K562 (cell line): ENCODE data around the gene RXRA. TPM values are rescaled to one million over a fixed set of nuclear protein-coding genes. Genes with fewer than 3 reads are reported as not detected.

Experiments used
- ATAC-seq: fragments of 200-7000 bp; cut with Tn5 transposase; 3 replicates; pipeline ENCODE4 v1.9.1; 2020; ENCODE audit warnings: moderate library complexity
- BruUV-seq: library from RNA; stranded (reverse); fragments of 400-500 nt; replicated peaks from 2 replicates; lab custom pipeline; 2021; lab: Mats Ljungman, UMichigan
- CTCF ChIA-PET: fragments of 300-600 bp; formaldehyde crosslinking; extraction: SDS; loops from one replicate; lab custom pipeline; 2021; ENCODE audit warnings: low intra/inter-chr PET ratio; lab: Yijun Ruan, JAX
- POLR2A ChIA-PET: fragments of 300-600, 350-650 bp; sonication (Branson Sonifier 250); formaldehyde crosslinking; extraction: SDS; loops from one replicate; lab custom pipeline; 2021; ENCODE audit warnings: antibody characterized with exemption, inconsistent platforms; lab: Yijun Ruan, JAX
- DNase-seq, 4 experiments: peaks; one replicate each; pipeline versions ENCODE4 v3.0.0 to v3.0.0-alpha.2; 2011 to 2018; ENCODE audit warnings: low spot score in 3 of 4, mixed read lengths in 3 of 4; ENCODE audit errors: extremely low read depth in 1 of 4
- FAIRE-seq: peaks from 2 replicates; lab custom pipeline; 2011; peaks lifted over from hg19 to GRCh38; lab: Jason Lieb, UNC
- H2AFZ ChIP-seq: 2 replicates; pipeline ENCODE4 v1.6.0; 2011; ENCODE audit warnings: low read depth, low read length, control low read depth, inconsistent platforms
- H3K27ac ChIP-seq: fragments of 200-600 bp; 3 replicates; pipeline ENCODE4 v1.8.0; 2011; ENCODE audit warnings: low read depth, mild to moderate bottlenecking, control low read depth, inconsistent platforms, low read length, moderate library complexity, mixed read lengths; ENCODE audit errors: extremely low read depth
- H3K27me3 ChIP-seq, 2 experiments: fragments of 300-600 bp in 1 of 2; 2 replicates in 1 of 2; 3 replicates in 1 of 2; pipeline versions ENCODE4 v1.6.0 to v1.8.0; 2011; ENCODE audit warnings: inconsistent platforms in 2 of 2, low read length in 2 of 2, mild to moderate bottlenecking in 1 of 2, mixed read lengths in 1 of 2, moderate library complexity in 1 of 2; ENCODE audit not compliant: control insufficient read depth in 2 of 2, insufficient read depth in 2 of 2
- H3K36me3 ChIP-seq: fragments of 300-600 bp; 3 replicates; pipeline ENCODE4 v1.8.0; 2011; ENCODE audit warnings: mild to moderate bottlenecking, low read length, inconsistent platforms; ENCODE audit not compliant: control insufficient read depth, insufficient read depth
- H3K4me1 ChIP-seq, 2 experiments: fragments of 200-600 bp in 1 of 2; replicated peaks in 1 of 2; 2 replicates in 1 of 2; 3 replicates in 1 of 2; pipeline versions ENCODE4 v1.5.1 to v1.8.0; 2011; ENCODE audit warnings: inconsistent platforms in 2 of 2, low read length in 2 of 2, mild to moderate bottlenecking in 1 of 2, mixed read lengths in 1 of 2, moderate library complexity in 1 of 2; ENCODE audit not compliant: control insufficient read depth in 2 of 2, insufficient read depth in 2 of 2
- H3K4me2 ChIP-seq: 2 replicates; pipeline ENCODE4 v1.6.1; 2011; ENCODE audit warnings: low read length, control low read depth, inconsistent platforms, mixed read lengths; ENCODE audit not compliant: insufficient read depth
- H3K4me3 ChIP-seq: fragments of 200-600 bp; sonication (generic), shearing (Covaris generic); 2 replicates; pipeline ENCODE4 v1.5.1; 2016; ENCODE audit warnings: control low read depth, inconsistent platforms
- H3K79me2 ChIP-seq: fragments of 200-600 bp; 3 replicates; pipeline ENCODE4 v1.8.0; 2011; ENCODE audit warnings: low read length, inconsistent platforms; ENCODE audit not compliant: control insufficient read depth, insufficient read depth
- H3K9ac ChIP-seq, 2 experiments: 2 replicates each; pipeline versions ENCODE4 v1.6.0 to v1.6.1; 2011; ENCODE audit warnings: low read depth in 2 of 2, low read length in 2 of 2, control low read depth in 1 of 2, inconsistent platforms in 1 of 2, mild to moderate bottlenecking in 1 of 2, mixed read lengths in 1 of 2; ENCODE audit not compliant: insufficient read depth in 1 of 2
- H3K9me1 ChIP-seq: one replicate; pipeline ENCODE4 v1.6.0; 2011; ENCODE audit warnings: inconsistent platforms, mild to moderate bottlenecking, low read length, moderate library complexity; ENCODE audit not compliant: control insufficient read depth, insufficient read depth
- H3K9me3 ChIP-seq: replicated peaks from 2 replicates; pipeline ENCODE4 v1.5.1; 2011; ENCODE audit warnings: low read depth, low read length, inconsistent platforms; ENCODE audit not compliant: control insufficient read depth, insufficient read depth
- H4K20me1 ChIP-seq: replicated peaks from 2 replicates; pipeline ENCODE4 v1.6.1; 2011; ENCODE audit warnings: low read length, inconsistent platforms, mixed read lengths; ENCODE audit not compliant: control insufficient read depth, insufficient read depth
- CBX3 ChIP-seq, 2 experiments: IDR thresholded peaks; 1 replicate in 1 of 2; 2 replicates in 1 of 2; pipeline ENCODE4 v1.6.1; 2012; ENCODE audit warnings: inconsistent platforms in 2 of 2, low read length in 2 of 2, borderline replicate concordance in 1 of 2, control low read depth in 1 of 2
- CBX5 ChIP-seq: IDR thresholded peaks from 2 replicates; pipeline ENCODE4 v1.6.1; 2014; ENCODE audit warnings: low read depth, borderline replicate concordance
- E2F3 ChIP-seq: fragments of 250-450 bp; sonication (Bioruptor Pico); IDR thresholded peaks from 2 replicates; pipeline ENCODE4 v1.4.0; 2020; ENCODE audit warnings: mild to moderate bottlenecking
- MAFG ChIP-seq: fragments of 450-650 bp; conservative IDR thresholded peaks from 2 replicates; pipeline ENCODE4 v1.6.1; 2016; ENCODE audit warnings: missing genetic modification characterization, missing compliant biosample characterization
- MED1 ChIP-seq: sonication (generic); formaldehyde crosslinking; IDR thresholded peaks from 2 replicates; pipeline ENCODE4 v1.8.1; 2023; ENCODE audit warnings: missing genetic modification reagents, borderline replicate concordance
- NR3C1 ChIP-seq: sonication (generic); formaldehyde crosslinking; IDR thresholded peaks from 2 replicates; pipeline ENCODE4 v1.8.1; 2022; ENCODE audit warnings: missing genetic modification reagents
- RBFOX2 ChIP-seq: fragments of 200-400 bp; formaldehyde crosslinking; IDR thresholded peaks from 2 replicates; pipeline ENCODE4 v1.6.1; 2017; ENCODE audit warnings: low read depth, mild to moderate bottlenecking, low read length, moderate library complexity
- RFX5 ChIP-seq: IDR thresholded peaks from 2 replicates; pipeline ENCODE4 v1.6.1; 2011; ENCODE audit warnings: low read depth, mild to moderate bottlenecking, improper control_type of control experiment, low read length
- RUNX1 ChIP-seq: sonication (generic); IDR thresholded peaks from 2 replicates; pipeline ENCODE4 v1.6.1; 2016; ENCODE audit warnings: antibody characterized with exemption, low read depth
- TAF1 ChIP-seq: IDR thresholded peaks from 2 replicates; pipeline ENCODE4 v1.6.1; 2011; ENCODE audit warnings: mild to moderate bottlenecking, low read length, moderate library complexity; ENCODE audit not compliant: insufficient read depth, control insufficient read depth, severe bottlenecking; ENCODE audit errors: extremely low read depth
- TRIM28 ChIP-seq: fragments of 450-650 bp; IDR thresholded peaks from 2 replicates; pipeline ENCODE4 v1.6.1; 2017
- USF2 ChIP-seq: sonication (generic); formaldehyde crosslinking; IDR thresholded peaks from 2 replicates; pipeline ENCODE4 v1.5.0; 2020; ENCODE audit warnings: missing genetic modification reagents
- ZNF699 ChIP-seq: fragments of 250-450 bp; sonication (Bioruptor Pico); IDR thresholded peaks from 2 replicates; pipeline ENCODE4 v1.8.0; 2021; ENCODE audit warnings: mild to moderate bottlenecking, moderate library complexity; ENCODE audit not compliant: insufficient replicate concordance
- ZNF764 ChIP-seq: fragments of 250-450 bp; sonication (Bioruptor Pico); IDR thresholded peaks from 2 replicates; pipeline ENCODE4 v1.4.0; 2020; ENCODE audit warnings: low read depth, mild to moderate bottlenecking, moderate library complexity
- WGBS: fragments of 100-300 bp; shearing (Covaris generic); methylation state at CpG from one replicate; pipeline ENCODE4 v1.1.6; 2016; ENCODE audit warnings: low coverage, mixed read lengths; ENCODE audit not compliant: insufficient coverage; ENCODE audit errors: missing lambda C conversion rate; 5-methylcytosine and 5-hydroxymethylcytosine counted together
- in situ Hi-C: fragments of 300-500 bp; cut with MboI; formaldehyde crosslinking; loops from 4 replicates; pipeline ENCODE4 v1.15.0; 2018; ENCODE audit warnings: inconsistent platforms, mixed read lengths
- intact Hi-C: fragments of 100-400 bp; cut with micrococcal nuclease; formaldehyde crosslinking; loops from 2 replicates; pipeline ENCODE4 v1.14.2; 2022
- polyA plus RNA-seq, 8 experiments: library from polyadenylated mRNA; depleted of rRNA in 4 of 8; stranded (reverse) in 5 of 8; unstranded in 3 of 8; fragments of >200 nt; fragmentation: Nextera tagmentation in 2 of 8; fragmentation: Illumina TruSeq in 1 of 8; extraction: Ambion mirVana in 2 of 8; extraction: Trizol in 1 of 8; gene quantifications; 2 replicates each; pipeline versions ENCODE4 v1.2.1 to v1.2.3, GENCODE V29; 2011 to 2014; ENCODE audit warnings: inconsistent platforms in 1 of 8, missing spikeins in 1 of 8
- total RNA-seq, 7 experiments: library from RNA; depleted of rRNA in 6 of 7; stranded (reverse); fragments of >200 nt in 6 of 7; fragmentation: Illumina TruSeq in 2 of 7; extraction: Trizol in 2 of 7; gene quantifications; 2 replicates each; pipeline versions ENCODE4 v1.2.1 to v1.2.3, GENCODE V29; 2011 to 2021; ENCODE audit warnings: low replicate concordance in 1 of 7
- TF ChIP-seq, protein P1 (sequence below), 3 experiments: IDR thresholded peaks in 2 of 3; conservative IDR thresholded peaks in 1 of 3; 2 replicates each; pipeline ENCODE4 v1.5.1; 2011 to 2012; ENCODE audit warnings: low read length in 3 of 3, mild to moderate bottlenecking in 3 of 3, control low read depth in 2 of 3, improper control_type of control experiment in 1 of 3, inconsistent platforms in 1 of 3, low read depth in 1 of 3, mixed read lengths in 1 of 3, moderate library complexity in 1 of 3; ENCODE audit not compliant: insufficient read depth in 2 of 3
- TF ChIP-seq, protein P2 (sequence below): fragments of 450-650 bp; IDR thresholded peaks from 2 replicates; pipeline ENCODE4 v1.6.1; 2018; ENCODE audit warnings: mild to moderate bottlenecking, low read depth; ENCODE audit not compliant: partially characterized antibody
- TF ChIP-seq, protein P3 (sequence below): sonication (generic); formaldehyde crosslinking; IDR thresholded peaks from 2 replicates; pipeline ENCODE4 v1.9.0; 2022; ENCODE audit warnings: mild to moderate bottlenecking, missing genetic modification reagents

Gene RXRA
- total and polyA plus RNA-seq, 9 of the 15 experiments (the other 6 are each of a cell fraction or from before 2014, with no cell fraction given) = 0.35 to 23.6 (median 4.6) TPM

- Histone ChIP-seq H3K27ac (no peak overlapping the region), H3K79me2 (peaks cover 3% of the 10 kb centered on the region; the same call in 1 of the 3 replicates), H3K9ac (no peak overlapping the region), H3K9me1 (peaks cover 9% of the 10 kb centered on the region), H3K9me3 (peaks cover 7% of the 10 kb centered on the region), H3K4me2 (no peak overlapping the region), H3K27me3 (no peaks in the 10 kb centered on the region), H3K36me3 (no peaks in the 10 kb centered on the region), H2AFZ (no peak overlapping the region), H3K4me1 (peaks cover 5 to 54% of the 10 kb centered on the region in 2 experiments; a peak in 4 of 5 replicates), H3K4me3 (no peak overlapping the region), H4K20me1 (peaks cover 13% of the 10 kb centered on the region; the same call in 1 of the 2 replicates)
- intact Hi-C loops (no loop called here), in situ Hi-C loops (no loop called here)
- 94% methylated on average over 2 of the region's 2 CpGs for WGBS
- POLR2A ChIA-PET = interaction anchor here (0.6 to 1.6 kb wide), 2 partner anchors 15 to 71 kb away, joined by 3 read pairs; no protein-coding TSS in a partner anchor
- FAIRE-seq (peak; percentile 89), DNase-seq (peak; percentile 45 to 57 (median 52)), ATAC-seq (peak; percentile 42; the same call in 1 of the 3 replicates)
- CTCF ChIA-PET = no interaction called here
- no TSS peak for BruUV-seq
- TF ChIP-seq, protein P1, sequence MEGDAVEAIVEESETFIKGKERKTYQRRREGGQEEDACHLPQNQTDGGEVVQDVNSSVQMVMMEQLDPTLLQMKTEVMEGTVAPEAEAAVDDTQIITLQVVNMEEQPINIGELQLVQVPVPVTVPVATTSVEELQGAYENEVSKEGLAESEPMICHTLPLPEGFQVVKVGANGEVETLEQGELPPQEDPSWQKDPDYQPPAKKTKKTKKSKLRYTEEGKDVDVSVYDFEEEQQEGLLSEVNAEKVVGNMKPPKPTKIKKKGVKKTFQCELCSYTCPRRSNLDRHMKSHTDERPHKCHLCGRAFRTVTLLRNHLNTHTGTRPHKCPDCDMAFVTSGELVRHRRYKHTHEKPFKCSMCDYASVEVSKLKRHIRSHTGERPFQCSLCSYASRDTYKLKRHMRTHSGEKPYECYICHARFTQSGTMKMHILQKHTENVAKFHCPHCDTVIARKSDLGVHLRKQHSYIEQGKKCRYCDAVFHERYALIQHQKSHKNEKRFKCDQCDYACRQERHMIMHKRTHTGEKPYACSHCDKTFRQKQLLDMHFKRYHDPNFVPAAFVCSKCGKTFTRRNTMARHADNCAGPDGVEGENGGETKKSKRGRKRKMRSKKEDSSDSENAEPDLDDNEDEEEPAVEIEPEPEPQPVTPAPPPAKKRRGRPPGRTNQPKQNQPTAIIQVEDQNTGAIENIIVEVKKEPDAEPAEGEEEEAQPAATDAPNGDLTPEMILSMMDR (IDR thresholded peaks at IDR 0.05 in 2 of 3, conservative IDR thresholded peaks at IDR 0.05 in 1 of 3; ENCODE audit: insufficient read depth in 2 of 3, low read depth in 1 of 3, low read length in 3 of 3) = peak; percentile 44 to 76 (median 60); a peak in 5 of 6 replicates
- TF ChIP-seq E2F3 (CRISPR knock-in tag) (no peak), CBX5 (peak; percentile 81), MAFG (no peak), RUNX1 (no peak), TAF1 (no peak), RFX5 (no peak), USF2 (CRISPR knock-in tag) (no peak), ZNF764 (CRISPR knock-in tag) (peak; percentile 99), NR3C1 (no peak), TRIM28 (peak; percentile 81; the same call in 1 of the 2 replicates), MED1 (CRISPR knock-in tag) (no peak), RBFOX2 (no peak), ZNF699 (CRISPR knock-in tag) (no peak), CBX3 (IDR thresholded peaks at IDR 0.05; ENCODE audit: borderline replicate concordance in 1 of 2, low read length in 2 of 2) (peak in 1 of 2 experiments; percentile 95; a peak in 1 of 3 replicates)
- TF ChIP-seq, protein P2, sequence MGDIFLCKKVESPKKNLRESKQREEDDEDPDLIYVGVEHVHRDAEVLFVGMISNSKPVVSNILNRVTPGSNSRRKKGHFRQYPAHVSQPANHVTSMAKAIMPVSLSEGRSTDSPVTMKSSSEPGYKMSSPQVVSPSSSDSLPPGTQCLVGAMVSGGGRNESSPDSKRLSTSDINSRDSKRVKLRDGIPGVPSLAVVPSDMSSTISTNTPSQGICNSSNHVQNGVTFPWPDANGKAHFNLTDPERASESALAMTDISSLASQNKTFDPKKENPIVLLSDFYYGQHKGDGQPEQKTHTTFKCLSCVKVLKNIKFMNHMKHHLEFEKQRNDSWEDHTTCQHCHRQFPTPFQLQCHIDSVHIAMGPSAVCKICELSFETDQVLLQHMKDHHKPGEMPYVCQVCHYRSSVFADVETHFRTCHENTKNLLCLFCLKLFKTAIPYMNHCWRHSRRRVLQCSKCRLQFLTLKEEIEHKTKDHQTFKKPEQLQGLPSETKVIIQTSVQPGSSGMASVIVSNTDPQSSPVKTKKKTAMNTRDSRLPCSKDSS = peak; percentile 44
- TF ChIP-seq, protein P3, sequence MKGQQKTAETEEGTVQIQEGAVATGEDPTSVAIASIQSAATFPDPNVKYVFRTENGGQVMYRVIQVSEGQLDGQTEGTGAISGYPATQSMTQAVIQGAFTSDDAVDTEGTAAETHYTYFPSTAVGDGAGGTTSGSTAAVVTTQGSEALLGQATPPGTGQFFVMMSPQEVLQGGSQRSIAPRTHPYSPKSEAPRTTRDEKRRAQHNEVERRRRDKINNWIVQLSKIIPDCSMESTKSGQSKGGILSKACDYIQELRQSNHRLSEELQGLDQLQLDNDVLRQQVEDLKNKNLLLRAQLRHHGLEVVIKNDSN (CRISPR knock-in tag) = 0 out of 2 replicates have a peak, but pooled peaks have one; percentile 6
Measured at GRCh38 chr9:134399435-134400056, 73.3 kb downstream of the RXRA start.
